Fibroblast of pulmonary artery (primary cell): Measurements from ENCODE around the gene CLTB.

Experiments used
- DNase-seq: peaks from one replicate; pipeline ENCODE4 v3.0.0-alpha.2; 2010; ENCODE audit warnings: low read depth
- H3K4me3 ChIP-seq: replicated peaks from 2 replicates; pipeline ENCODE4 v1.5.1; 2011; ENCODE audit warnings: low read depth, mild to moderate bottlenecking, control low read depth, low read length, moderate library complexity
- TF ChIP-seq, protein P1 (sequence below): IDR thresholded peaks from 2 replicates; pipeline ENCODE4 v1.5.1; 2011; ENCODE audit warnings: mild to moderate bottlenecking, control low read depth, low read length, inconsistent platforms; ENCODE audit errors: missing control alignments

Gene CLTB

DNA sequence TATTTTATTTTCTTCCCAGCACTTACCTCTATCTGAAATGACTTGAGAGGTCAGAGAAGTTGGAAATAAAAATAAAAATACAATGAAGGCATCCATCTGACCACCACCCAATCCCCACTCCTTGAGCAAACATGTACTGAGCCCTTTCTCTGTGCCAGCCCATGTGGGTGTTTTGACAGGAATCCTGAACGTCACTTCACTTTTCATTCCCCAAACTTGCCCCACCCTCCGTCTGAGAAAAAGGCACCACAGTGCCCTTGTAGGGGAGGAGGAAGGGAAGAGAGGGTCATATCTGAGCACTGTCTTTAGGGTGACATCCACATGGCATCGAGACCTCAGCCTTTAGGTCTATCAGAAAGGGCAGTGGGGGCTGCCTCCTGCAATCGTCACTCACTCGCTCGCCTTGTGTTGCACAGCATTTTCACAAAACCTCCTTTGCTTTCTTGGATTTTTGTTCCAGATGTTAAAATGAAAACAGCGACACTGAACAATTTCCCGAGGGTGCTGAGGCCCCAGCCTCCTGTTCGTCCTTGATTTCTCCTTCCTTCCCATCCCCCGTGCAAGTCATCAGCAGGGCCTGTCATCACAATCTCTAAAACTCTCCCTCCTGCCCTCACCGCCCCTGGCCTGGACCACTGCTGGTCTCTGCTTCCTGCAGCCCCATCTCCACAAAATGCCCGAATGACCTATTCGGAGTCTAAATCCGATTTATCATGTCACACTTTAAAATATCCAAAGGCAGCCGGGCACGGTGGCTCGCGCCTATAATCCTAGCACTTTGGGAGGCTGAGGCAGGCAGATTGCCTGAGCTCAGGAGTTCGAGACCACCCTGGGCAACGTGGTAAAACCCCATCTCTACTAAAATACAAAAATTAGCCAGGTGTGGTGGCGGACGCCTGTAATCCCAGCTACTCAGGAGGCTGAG, 14.8 kb downstream of the CLTB start:
- TF ChIP-seq, protein P1, sequence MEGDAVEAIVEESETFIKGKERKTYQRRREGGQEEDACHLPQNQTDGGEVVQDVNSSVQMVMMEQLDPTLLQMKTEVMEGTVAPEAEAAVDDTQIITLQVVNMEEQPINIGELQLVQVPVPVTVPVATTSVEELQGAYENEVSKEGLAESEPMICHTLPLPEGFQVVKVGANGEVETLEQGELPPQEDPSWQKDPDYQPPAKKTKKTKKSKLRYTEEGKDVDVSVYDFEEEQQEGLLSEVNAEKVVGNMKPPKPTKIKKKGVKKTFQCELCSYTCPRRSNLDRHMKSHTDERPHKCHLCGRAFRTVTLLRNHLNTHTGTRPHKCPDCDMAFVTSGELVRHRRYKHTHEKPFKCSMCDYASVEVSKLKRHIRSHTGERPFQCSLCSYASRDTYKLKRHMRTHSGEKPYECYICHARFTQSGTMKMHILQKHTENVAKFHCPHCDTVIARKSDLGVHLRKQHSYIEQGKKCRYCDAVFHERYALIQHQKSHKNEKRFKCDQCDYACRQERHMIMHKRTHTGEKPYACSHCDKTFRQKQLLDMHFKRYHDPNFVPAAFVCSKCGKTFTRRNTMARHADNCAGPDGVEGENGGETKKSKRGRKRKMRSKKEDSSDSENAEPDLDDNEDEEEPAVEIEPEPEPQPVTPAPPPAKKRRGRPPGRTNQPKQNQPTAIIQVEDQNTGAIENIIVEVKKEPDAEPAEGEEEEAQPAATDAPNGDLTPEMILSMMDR, result no peak
- no peak overlapping the region for H3K4me3 ChIP-seq
- DNase-seq, result no peak

DNA sequence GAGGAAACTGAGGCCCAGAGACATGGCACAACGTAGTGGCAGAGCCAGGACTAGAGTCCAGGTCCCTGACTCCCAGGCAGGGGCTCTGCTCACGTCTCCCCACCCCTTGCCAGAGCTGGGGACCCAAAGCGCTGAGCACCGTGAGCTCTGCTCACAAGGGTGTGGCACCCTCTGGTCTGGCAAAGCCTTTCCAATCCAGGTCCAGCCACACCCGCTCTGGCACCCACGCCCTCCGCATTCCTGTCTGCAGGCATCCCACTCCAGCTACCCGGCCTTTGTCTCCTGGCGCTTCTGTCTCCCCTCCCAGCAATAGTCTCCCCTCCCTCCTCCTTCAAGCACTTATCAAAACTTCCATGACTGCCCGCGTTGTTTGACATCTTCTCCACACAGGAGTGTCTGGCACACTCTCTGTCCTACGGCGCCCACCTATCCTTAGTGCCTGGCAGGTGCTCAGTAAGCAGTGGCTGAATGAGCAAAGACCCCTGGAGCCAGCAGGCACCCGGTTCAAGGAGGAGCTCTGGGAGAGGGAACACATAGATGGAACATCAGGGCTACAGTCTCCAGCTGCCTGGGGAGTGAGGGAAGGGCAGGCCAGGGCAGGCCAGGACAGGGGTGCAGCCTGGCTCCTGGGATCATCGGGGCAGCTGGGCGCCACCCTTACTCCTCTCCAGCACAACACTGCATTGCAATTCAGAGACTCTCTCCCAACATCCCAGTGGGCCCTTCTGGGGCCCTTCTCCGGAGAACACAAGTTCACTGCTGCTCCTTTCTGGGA, 15.8 kb downstream of the CLTB start:
- no peak overlapping the region for H3K4me3 ChIP-seq
- no peak for DNase-seq
- TF ChIP-seq, protein P1, result no peak

DNA sequence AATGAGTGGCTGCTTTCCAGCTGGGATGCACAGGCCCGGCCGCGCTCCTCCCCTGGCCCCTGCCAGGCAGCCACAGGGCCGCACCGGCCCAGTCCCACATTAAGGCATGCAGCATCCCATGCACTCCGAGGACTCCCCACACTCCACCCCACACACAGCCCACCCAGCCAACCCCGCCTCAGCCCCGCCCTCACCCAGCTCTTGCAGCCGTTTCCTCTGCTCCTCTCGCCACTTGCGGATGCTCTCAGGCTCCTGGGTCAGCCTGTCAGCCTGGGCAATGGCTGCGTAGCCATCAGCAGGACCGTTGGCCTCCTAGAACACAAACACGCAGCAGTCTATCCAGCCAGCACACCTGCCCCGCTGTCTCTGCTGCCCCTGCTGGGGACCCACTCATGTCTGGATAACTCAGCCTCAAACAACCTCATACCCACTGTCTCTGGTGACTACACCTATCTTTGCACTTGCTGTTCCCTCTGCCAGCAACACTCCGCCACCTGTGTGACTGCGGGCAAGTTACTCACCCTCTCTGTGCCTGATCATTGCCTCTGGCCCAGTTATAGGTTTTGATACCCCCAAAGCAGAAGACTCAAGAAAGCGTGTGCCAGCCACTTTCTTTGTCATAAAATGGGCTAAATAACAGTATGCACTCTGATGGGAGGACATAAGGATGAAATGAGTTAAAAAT, 18.5 kb downstream of the CLTB start:
- H3K4me3 ChIP-seq, result no peak overlapping the region
- no peak for DNase-seq
- TF ChIP-seq, protein P1, result no peak

DNA sequence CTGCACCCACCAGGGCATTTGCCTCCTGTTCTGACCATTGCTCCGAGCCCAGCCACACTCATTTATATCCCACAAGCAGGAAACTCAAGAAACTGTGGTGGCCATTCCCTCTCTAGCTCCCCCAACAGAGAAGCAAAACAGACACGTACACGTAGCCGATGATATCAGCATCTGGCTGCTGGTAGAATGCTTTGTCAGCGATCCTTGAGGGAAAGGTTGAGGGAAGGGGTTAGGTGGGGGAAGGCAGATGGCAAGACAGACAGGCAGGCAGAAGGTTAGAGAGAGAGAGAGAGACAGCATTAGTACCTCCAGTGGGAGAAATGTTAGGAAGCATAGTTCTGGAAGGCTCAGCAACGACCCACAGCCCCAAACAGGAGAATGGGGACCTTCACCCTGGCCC, 20.0 kb downstream of the CLTB start:
- no peak overlapping the region for H3K4me3 ChIP-seq
- no peak for DNase-seq
- TF ChIP-seq, protein P1, result no peak

DNA sequence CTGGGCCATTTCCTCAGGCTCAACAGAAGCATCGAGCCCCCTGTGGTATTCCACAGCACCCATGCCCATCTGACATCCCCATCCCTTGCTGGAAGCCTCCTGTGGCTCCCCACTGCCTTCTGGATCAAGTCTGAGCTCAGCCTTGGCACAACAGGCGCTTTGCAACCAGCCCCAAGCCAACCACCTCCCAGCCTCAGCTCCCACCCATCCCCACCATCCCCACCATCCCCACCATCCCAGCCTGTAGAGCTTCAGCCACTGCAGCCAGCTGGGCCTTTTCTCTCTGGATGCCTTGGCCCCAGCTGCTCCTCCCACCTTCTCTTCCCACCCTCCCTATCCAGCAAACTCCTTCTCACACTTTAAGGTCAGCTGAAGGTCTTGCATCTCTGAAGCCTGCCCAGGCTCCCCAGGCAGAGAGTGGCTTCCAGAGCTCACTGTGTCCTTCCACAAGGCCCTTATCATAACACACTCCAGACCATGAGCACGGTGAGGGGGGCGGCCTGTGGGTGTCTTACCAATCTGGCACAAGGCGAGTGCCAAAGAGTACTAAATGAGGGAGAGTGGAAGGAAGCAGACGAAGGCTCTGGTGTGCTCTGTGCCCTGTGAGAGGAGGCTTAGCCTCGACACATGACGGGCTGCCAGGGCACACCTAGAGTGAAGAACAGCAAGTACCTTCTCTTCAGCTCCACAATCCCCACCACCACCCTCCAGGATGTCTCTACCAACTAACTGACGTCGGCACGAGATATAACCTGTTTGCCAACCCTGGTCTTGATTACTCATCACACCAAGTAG, 21.3 kb downstream of the CLTB start:
- DNase-seq, result no peak
- TF ChIP-seq, protein P1, result no peak
- no peak overlapping the region for H3K4me3 ChIP-seq

DNA sequence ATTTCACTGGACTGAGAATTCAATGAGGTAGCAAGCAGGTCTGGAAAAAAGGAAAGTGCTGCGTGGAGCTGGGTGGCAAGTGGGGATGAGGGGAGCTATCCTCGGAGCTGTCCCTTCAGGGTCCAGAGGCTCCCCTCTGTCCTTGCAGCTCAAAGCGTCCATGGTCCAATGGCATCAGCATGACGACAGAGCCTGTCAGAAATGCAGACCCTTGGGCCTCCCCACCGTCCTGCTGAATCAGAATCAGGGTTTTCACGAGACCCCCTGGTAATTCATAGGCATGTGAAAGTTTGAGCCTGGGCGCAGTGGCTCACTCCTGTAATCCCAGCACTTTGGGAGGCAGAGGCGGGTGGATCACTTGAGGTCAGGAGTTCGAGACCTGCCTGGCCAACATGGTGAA, 22.2 kb downstream of the CLTB start:
- H3K4me3 ChIP-seq, result no peak overlapping the region
- TF ChIP-seq, protein P1, result no peak
- no peak for DNase-seq
